Ishikawa (cell line): ENCODE data around the gene MRPL49.

Experiments
- EP300 ChIP-seq: IDR thresholded peaks from 2 replicates; pipeline ENCODE4 v1.6.1; 2012; ENCODE audit warnings: borderline replicate concordance
- FOXM1 ChIP-seq: IDR thresholded peaks from 2 replicates; pipeline ENCODE4 v1.6.1; 2012; ENCODE audit warnings: low read depth, borderline replicate concordance
- RAD21 ChIP-seq: IDR thresholded peaks from 2 replicates; pipeline ENCODE4 v1.6.1; 2012; ENCODE audit warnings: low read depth
- REST ChIP-seq: IDR thresholded peaks from 2 replicates; pipeline ENCODE4 v1.6.1; 2012; ENCODE audit warnings: low read depth, mild to moderate bottlenecking

GRCh38 chr11:65160643-65161042, 38.5 kb downstream of the MRPL49 start:
- no peak for TF ChIP-seq EP300
- TF ChIP-seq REST = no peak
- TF ChIP-seq FOXM1 = no peak
- no peak for TF ChIP-seq RAD21
